Limb (tissue), 2 donors: Measurements from ENCODE around the gene TARDBP.
"Not testable (repeated sequence)": the region's sequence is repeated elsewhere in the genome, so short reads cannot be mapped to it uniquely, and the experiment has no call there.

Source experiments
- DNase-seq, 2 donors: peaks; one replicate each; pipeline ENCODE4 v3.0.0-alpha.2; 2016; ENCODE audit errors: extremely low spot score in 2 of 2

The TARDBP gene

GRCh38 chr1:11059155-11059967 lies 46.9 kb downstream of the TARDBP start:
- no peak for DNase-seq

GRCh38 chr1:11059968-11060830 lies 47.7 kb downstream of the TARDBP start, which contains the start of gene SRM:
SRM (minus strand) TSS chr1:11060018; CDS start chr1:11059943, 75 bp downstream.
- DNase-seq = peak; percentile 93 to 94

- no peak for DNase-seq
Measured at GRCh38 chr1:11061652-11062365, 49.4 kb downstream of the TARDBP start.

- no peak for DNase-seq
Measured at GRCh38 chr1:11062965-11063401, 50.5 kb downstream of the TARDBP start.

- DNase-seq = not testable (repeated sequence)
Measured at GRCh38 chr1:11063937-11064537, 51.6 kb downstream of the TARDBP start.

- no peak for DNase-seq
Measured at GRCh38 chr1:11064942-11065341, 52.5 kb downstream of the TARDBP start.

GRCh38 chr1:11065796-11066195 lies 53.3 kb downstream of the TARDBP start:
- no peak for DNase-seq

GRCh38 chr1:11067716-11068599 lies 55.5 kb downstream of the TARDBP start:
- no peak for DNase-seq

- DNase-seq = no peak
Measured at GRCh38 chr1:11068600-11069473, 56.4 kb downstream of the TARDBP start.

- no peak for DNase-seq
Measured at GRCh38 chr1:11070876-11071275, 58.4 kb downstream of the TARDBP start.

GRCh38 chr1:11071463-11072215 lies 59.2 kb downstream of the TARDBP start:
- DNase-seq = no peak

GRCh38 chr1:11072216-11072917 lies 59.9 kb downstream of the TARDBP start:
- no peak for DNase-seq

- DNase-seq = not testable (repeated sequence)
Measured at GRCh38 chr1:11073398-11073797, 60.9 kb downstream of the TARDBP start.
